Measurements from ENCODE around the gene METTL25B.

DNA sequence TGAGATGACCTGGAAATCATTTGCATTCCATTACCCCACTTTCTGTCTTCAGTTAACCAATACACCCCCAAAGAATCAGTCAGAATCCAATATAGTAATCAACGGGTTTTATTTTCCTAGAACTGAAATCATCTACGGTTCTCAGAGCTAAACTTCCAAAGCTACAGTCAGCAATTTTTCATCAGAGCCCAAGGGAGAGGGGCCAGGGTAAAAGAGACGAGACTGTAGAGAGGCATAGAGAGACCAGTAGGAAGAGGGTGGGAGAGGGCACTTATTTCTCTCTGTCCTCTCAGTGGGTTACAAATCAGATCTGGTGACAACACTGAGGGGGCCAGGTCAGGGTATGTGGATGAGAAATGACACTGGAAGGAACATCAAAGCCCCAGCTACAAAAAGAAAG is 13.7 kb downstream of the METTL25B start:
- TF ChIP-seq, protein P1, sequence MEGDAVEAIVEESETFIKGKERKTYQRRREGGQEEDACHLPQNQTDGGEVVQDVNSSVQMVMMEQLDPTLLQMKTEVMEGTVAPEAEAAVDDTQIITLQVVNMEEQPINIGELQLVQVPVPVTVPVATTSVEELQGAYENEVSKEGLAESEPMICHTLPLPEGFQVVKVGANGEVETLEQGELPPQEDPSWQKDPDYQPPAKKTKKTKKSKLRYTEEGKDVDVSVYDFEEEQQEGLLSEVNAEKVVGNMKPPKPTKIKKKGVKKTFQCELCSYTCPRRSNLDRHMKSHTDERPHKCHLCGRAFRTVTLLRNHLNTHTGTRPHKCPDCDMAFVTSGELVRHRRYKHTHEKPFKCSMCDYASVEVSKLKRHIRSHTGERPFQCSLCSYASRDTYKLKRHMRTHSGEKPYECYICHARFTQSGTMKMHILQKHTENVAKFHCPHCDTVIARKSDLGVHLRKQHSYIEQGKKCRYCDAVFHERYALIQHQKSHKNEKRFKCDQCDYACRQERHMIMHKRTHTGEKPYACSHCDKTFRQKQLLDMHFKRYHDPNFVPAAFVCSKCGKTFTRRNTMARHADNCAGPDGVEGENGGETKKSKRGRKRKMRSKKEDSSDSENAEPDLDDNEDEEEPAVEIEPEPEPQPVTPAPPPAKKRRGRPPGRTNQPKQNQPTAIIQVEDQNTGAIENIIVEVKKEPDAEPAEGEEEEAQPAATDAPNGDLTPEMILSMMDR (conservative IDR thresholded peaks at IDR 0.05), result no peak
- no peak for TF ChIP-seq EZH2 (IDR thresholded peaks at IDR 0.05; ENCODE audit: low read depth)

All from PC-9 (cell line).